ENCODE data around the gene PPP1CA. TPM values are rescaled to one million over a fixed set of nuclear protein-coding genes. Genes with fewer than 3 reads are reported as not detected.

The PPP1CA gene
- polyA plus RNA-seq, 3 donors: 209 to 551 (median 461) TPM

- WGBS (ENCODE audit: insufficient coverage): 89% methylated on average over 22 of the region's 41 CpGs
- H3K4me2 ChIP-seq (replicated peaks; ENCODE audit: extremely low read depth, low read length, poor library complexity, severe bottlenecking): no peak overlapping the region
Observed at GRCh38 chr11:67438158-67438902, 36.7 kb upstream of the PPP1CA start.

GRCh38 chr11:67437809-67438157, 36.1 kb upstream of the PPP1CA start:
- DNase-seq: no peak
- intact Hi-C loops (cut with micrococcal nuclease): no loop called here
- WGBS (ENCODE audit: insufficient coverage): 43% methylated on average over 2 of the region's 3 CpGs
- Histone ChIP-seq H2AFZ (ENCODE audit: insufficient read depth, low read depth, low read length, poor library complexity, severe bottlenecking) (no peak overlapping the region), H3K27ac (ENCODE audit: low read depth in 1 of 2, low read length in 2 of 2) (no peak overlapping the region), H3K9ac (ENCODE audit: insufficient read depth, low read length, poor library complexity, severe bottlenecking) (no peak overlapping the region), H3K9me3 (replicated peaks in 1 of 2; ENCODE audit: control insufficient read depth in 1 of 2, insufficient read depth in 1 of 2, low read length in 2 of 2) (no peaks in the 10 kb centered on the region), H3K4me2 (replicated peaks; ENCODE audit: extremely low read depth, low read length, poor library complexity, severe bottlenecking) (no peak overlapping the region), H3K27me3 (ENCODE audit: control insufficient read depth in 2 of 2, insufficient read depth in 2 of 2, low read length in 2 of 2) (no peaks in the 10 kb centered on the region), H4K20me1 (ENCODE audit: insufficient read depth, low read length) (peaks cover 85% of the 10 kb centered on the region), H3K4me1 (ENCODE audit: control insufficient read depth in 1 of 2, insufficient read depth in 2 of 2, low read length in 2 of 2) (peaks cover 18 to 50% of the 10 kb centered on the region in 2 donors), H3K4me3 (replicated peaks in 1 of 3; ENCODE audit: low read depth in 2 of 3, low read length in 3 of 3) (no peak overlapping the region), H3K79me2 (ENCODE audit: insufficient read depth, low read length) (no peaks in the 10 kb centered on the region), H3K36me3 (replicated peaks in 1 of 2; ENCODE audit: control insufficient read depth in 1 of 2, insufficient read depth in 2 of 2, low read length in 2 of 2) (peaks cover 35 to 78% of the 10 kb centered on the region in 2 donors)
- H3K36me3 Mint-ChIP-seq: peaks cover 46 to 61% of the 10 kb centered on the region in 2 donors
- peaks cover 42% of the 10 kb centered on the region for H3K4me1 Mint-ChIP-seq
- H3K4me3 Mint-ChIP-seq: peak overlapping the region in 1 of 2 donors; percentile 59
- no peaks in the 10 kb centered on the region for H3K27me3 Mint-ChIP-seq (ENCODE audit: low read depth in 3 of 3)
- H3K9me3 Mint-ChIP-seq: no peaks in the 10 kb centered on the region
- no peak for TF ChIP-seq CTCF (IDR thresholded peaks at IDR 0.05)
- H3K27ac Mint-ChIP-seq: peak overlapping the region in 1 of 7 donors; percentile 70

More at GRCh38 chr11:67438158-67438902, 36.7 kb upstream of the PPP1CA start:
- peak overlapping the region in 1 of 2 donors; percentile 59 for H3K4me3 Mint-ChIP-seq
- no peak overlapping the region for H3K27ac ChIP-seq (ENCODE audit: low read depth in 1 of 2, low read length in 2 of 2)
- H3K9ac ChIP-seq (ENCODE audit: insufficient read depth, low read length, poor library complexity, severe bottlenecking): no peak overlapping the region
- no peaks in the 10 kb centered on the region for H3K27me3 Mint-ChIP-seq (ENCODE audit: low read depth in 3 of 3)
- no peak for DNase-seq
- no peaks in the 10 kb centered on the region for H3K27me3 ChIP-seq (ENCODE audit: control insufficient read depth in 2 of 2, insufficient read depth in 2 of 2, low read length in 2 of 2)
- no peaks in the 10 kb centered on the region for H3K79me2 ChIP-seq (ENCODE audit: insufficient read depth, low read length)
- peaks cover 44% of the 10 kb centered on the region for H3K4me1 Mint-ChIP-seq
- H3K4me1 ChIP-seq (ENCODE audit: control insufficient read depth in 1 of 2, insufficient read depth in 2 of 2, low read length in 2 of 2): peaks cover 22 to 55% of the 10 kb centered on the region in 2 donors
- H3K4me3 ChIP-seq (replicated peaks in 1 of 3; ENCODE audit: low read depth in 2 of 3, low read length in 3 of 3): no peak overlapping the region
- intact Hi-C loops (cut with micrococcal nuclease): no loop called here
- no peaks in the 10 kb centered on the region for H3K9me3 Mint-ChIP-seq
- no peak for TF ChIP-seq CTCF (IDR thresholded peaks at IDR 0.05)
- no peak overlapping the region for H2AFZ ChIP-seq (ENCODE audit: insufficient read depth, low read depth, low read length, poor library complexity, severe bottlenecking)
- H3K36me3 ChIP-seq (replicated peaks in 1 of 2; ENCODE audit: control insufficient read depth in 1 of 2, insufficient read depth in 2 of 2, low read length in 2 of 2): peaks cover 30 to 73% of the 10 kb centered on the region in 2 donors
- H4K20me1 ChIP-seq (ENCODE audit: insufficient read depth, low read length): peaks cover 86% of the 10 kb centered on the region
- peaks cover 42 to 56% of the 10 kb centered on the region in 2 donors for H3K36me3 Mint-ChIP-seq
- H3K9me3 ChIP-seq (replicated peaks in 1 of 2; ENCODE audit: control insufficient read depth in 1 of 2, insufficient read depth in 1 of 2, low read length in 2 of 2): no peaks in the 10 kb centered on the region
- H3K27ac Mint-ChIP-seq: peak overlapping the region in 2 of 7 donors; percentile 70 to 82

Measured in CD14-positive monocyte (primary cell).